ENCODE data around the gene STEAP1B.

The STEAP1B gene

GRCh38 chr7:22397981-22398380 lies 102.0 kb downstream of the STEAP1B start:
- no peak for DNase-seq

GRCh38 chr7:22395222-22395621 lies 104.8 kb downstream of the STEAP1B start:
- no peak for DNase-seq

- no peak for DNase-seq
Measured at GRCh38 chr7:22394739-22395138, 105.2 kb downstream of the STEAP1B start.

GRCh38 chr7:22393913-22394729 lies 105.9 kb downstream of the STEAP1B start:
- DNase-seq, result no peak

- no peak for DNase-seq
Measured at GRCh38 chr7:22390516-22390915, 109.5 kb downstream of the STEAP1B start.

GRCh38 chr7:22389892-22390291 lies 110.1 kb downstream of the STEAP1B start:
- DNase-seq, result no peak

GRCh38 chr7:22387583-22387982 lies 112.4 kb downstream of the STEAP1B start:
- DNase-seq, result no peak

- DNase-seq, result no peak
Measured at GRCh38 chr7:22386865-22387264, 113.1 kb downstream of the STEAP1B start.

- DNase-seq, result no peak
Measured at GRCh38 chr7:22386206-22386858, 113.7 kb downstream of the STEAP1B start.

- no peak for DNase-seq
Measured at GRCh38 chr7:22385326-22385725, 114.7 kb downstream of the STEAP1B start.

- DNase-seq, result no peak
Measured at GRCh38 chr7:22380333-22380732, 119.7 kb downstream of the STEAP1B start.

- no peak for DNase-seq
Measured at GRCh38 chr7:22378199-22378980, 121.6 kb downstream of the STEAP1B start.

GRCh38 chr7:22377703-22378102 lies 122.3 kb downstream of the STEAP1B start:
- DNase-seq, result no peak

- no peak for DNase-seq
Measured at GRCh38 chr7:22375359-22376048, 124.5 kb downstream of the STEAP1B start.

- no peak for DNase-seq
Measured at GRCh38 chr7:22373911-22374310, 126.1 kb downstream of the STEAP1B start.

- no peak for DNase-seq
Measured at GRCh38 chr7:22373388-22373787, 126.6 kb downstream of the STEAP1B start.

GRCh38 chr7:22372863-22373262 lies 127.1 kb downstream of the STEAP1B start:
- no peak for DNase-seq

GRCh38 chr7:22371878-22372277 lies 128.1 kb downstream of the STEAP1B start:
- no peak for DNase-seq

Data from activated CD4-positive, alpha-beta T cell treated with anti-CD3 and anti-CD28 coated beads for 4 hours (primary cell).